HG02840 (cell line): ENCODE data around the gene PCNX2.

Experiments
- ATAC-seq: cut with Tn5 transposase; IDR thresholded peaks from one replicate; pipeline ENCODE4 v1.9.1; 2021; ENCODE audit warnings: mild to moderate bottlenecking, moderate library complexity, moderate number of reproducible peaks; ENCODE audit not compliant: unreplicated experiment, low FRiP score

PCNX2 gene

GRCh38 chr1:233080286-233080685 lies 215.2 kb downstream of the PCNX2 start:
- no peak for ATAC-seq

- no peak for ATAC-seq
These were observed 216.0 kb downstream of the PCNX2 start for GRCh38 chr1:233079574-233079973.

GRCh38 chr1:233078396-233078795 lies 217.1 kb downstream of the PCNX2 start:
- no peak for ATAC-seq

- no peak for ATAC-seq
These were observed 219.6 kb downstream of the PCNX2 start for GRCh38 chr1:233075915-233076295.

GRCh38 chr1:233066087-233066486 lies 229.4 kb downstream of the PCNX2 start:
- ATAC-seq, result no peak

GRCh38 chr1:233065685-233066084 lies 229.8 kb downstream of the PCNX2 start:
- no peak for ATAC-seq

- no peak for ATAC-seq
These were observed 230.5 kb downstream of the PCNX2 start for GRCh38 chr1:233064988-233065387.

GRCh38 chr1:233063462-233063861 lies 232.1 kb downstream of the PCNX2 start:
- ATAC-seq, result no peak

- no peak for ATAC-seq
These were observed 234.3 kb downstream of the PCNX2 start for GRCh38 chr1:233061265-233061664.

- no peak for ATAC-seq
These were observed 235.0 kb downstream of the PCNX2 start for GRCh38 chr1:233060461-233060994.

GRCh38 chr1:233057836-233058235 lies 237.7 kb downstream of the PCNX2 start:
- ATAC-seq, result no peak

GRCh38 chr1:233055879-233056641 lies 239.5 kb downstream of the PCNX2 start:
- no peak for ATAC-seq

GRCh38 chr1:233045588-233045987 lies 249.9 kb downstream of the PCNX2 start:
- no peak for ATAC-seq

- no peak for ATAC-seq
These were observed 252.7 kb downstream of the PCNX2 start for GRCh38 chr1:233042834-233043233.

- no peak for ATAC-seq
These were observed 255.0 kb downstream of the PCNX2 start for GRCh38 chr1:233040494-233040893.

GRCh38 chr1:233038581-233038980 lies 256.9 kb downstream of the PCNX2 start:
- no peak for ATAC-seq

GRCh38 chr1:233037843-233038242 lies 257.7 kb downstream of the PCNX2 start:
- no peak for ATAC-seq

- ATAC-seq, result no peak
These were observed 260.7 kb downstream of the PCNX2 start for GRCh38 chr1:233034836-233035235.

GRCh38 chr1:233033361-233033760 lies 262.2 kb downstream of the PCNX2 start:
- no peak for ATAC-seq

GRCh38 chr1:233032916-233033315 lies 262.6 kb downstream of the PCNX2 start:
- ATAC-seq, result no peak

GRCh38 chr1:233031521-233031920 lies 264.0 kb downstream of the PCNX2 start:
- ATAC-seq, result no peak

- no peak for ATAC-seq
These were observed 268.5 kb downstream of the PCNX2 start for GRCh38 chr1:233027046-233027445.
